ENCODE results near the gene GJB2. TPM values are rescaled to one million over a fixed set of nuclear protein-coding genes. Genes with fewer than 3 reads are reported as not detected.

The GJB2 gene
- total and polyA plus RNA-seq, 2 of the 8 experiments (the other 6 are each of a cell fraction or from before 2014, with no cell fraction given): 0.20 to 0.21 TPM

- TF ChIP-seq, protein P1, sequence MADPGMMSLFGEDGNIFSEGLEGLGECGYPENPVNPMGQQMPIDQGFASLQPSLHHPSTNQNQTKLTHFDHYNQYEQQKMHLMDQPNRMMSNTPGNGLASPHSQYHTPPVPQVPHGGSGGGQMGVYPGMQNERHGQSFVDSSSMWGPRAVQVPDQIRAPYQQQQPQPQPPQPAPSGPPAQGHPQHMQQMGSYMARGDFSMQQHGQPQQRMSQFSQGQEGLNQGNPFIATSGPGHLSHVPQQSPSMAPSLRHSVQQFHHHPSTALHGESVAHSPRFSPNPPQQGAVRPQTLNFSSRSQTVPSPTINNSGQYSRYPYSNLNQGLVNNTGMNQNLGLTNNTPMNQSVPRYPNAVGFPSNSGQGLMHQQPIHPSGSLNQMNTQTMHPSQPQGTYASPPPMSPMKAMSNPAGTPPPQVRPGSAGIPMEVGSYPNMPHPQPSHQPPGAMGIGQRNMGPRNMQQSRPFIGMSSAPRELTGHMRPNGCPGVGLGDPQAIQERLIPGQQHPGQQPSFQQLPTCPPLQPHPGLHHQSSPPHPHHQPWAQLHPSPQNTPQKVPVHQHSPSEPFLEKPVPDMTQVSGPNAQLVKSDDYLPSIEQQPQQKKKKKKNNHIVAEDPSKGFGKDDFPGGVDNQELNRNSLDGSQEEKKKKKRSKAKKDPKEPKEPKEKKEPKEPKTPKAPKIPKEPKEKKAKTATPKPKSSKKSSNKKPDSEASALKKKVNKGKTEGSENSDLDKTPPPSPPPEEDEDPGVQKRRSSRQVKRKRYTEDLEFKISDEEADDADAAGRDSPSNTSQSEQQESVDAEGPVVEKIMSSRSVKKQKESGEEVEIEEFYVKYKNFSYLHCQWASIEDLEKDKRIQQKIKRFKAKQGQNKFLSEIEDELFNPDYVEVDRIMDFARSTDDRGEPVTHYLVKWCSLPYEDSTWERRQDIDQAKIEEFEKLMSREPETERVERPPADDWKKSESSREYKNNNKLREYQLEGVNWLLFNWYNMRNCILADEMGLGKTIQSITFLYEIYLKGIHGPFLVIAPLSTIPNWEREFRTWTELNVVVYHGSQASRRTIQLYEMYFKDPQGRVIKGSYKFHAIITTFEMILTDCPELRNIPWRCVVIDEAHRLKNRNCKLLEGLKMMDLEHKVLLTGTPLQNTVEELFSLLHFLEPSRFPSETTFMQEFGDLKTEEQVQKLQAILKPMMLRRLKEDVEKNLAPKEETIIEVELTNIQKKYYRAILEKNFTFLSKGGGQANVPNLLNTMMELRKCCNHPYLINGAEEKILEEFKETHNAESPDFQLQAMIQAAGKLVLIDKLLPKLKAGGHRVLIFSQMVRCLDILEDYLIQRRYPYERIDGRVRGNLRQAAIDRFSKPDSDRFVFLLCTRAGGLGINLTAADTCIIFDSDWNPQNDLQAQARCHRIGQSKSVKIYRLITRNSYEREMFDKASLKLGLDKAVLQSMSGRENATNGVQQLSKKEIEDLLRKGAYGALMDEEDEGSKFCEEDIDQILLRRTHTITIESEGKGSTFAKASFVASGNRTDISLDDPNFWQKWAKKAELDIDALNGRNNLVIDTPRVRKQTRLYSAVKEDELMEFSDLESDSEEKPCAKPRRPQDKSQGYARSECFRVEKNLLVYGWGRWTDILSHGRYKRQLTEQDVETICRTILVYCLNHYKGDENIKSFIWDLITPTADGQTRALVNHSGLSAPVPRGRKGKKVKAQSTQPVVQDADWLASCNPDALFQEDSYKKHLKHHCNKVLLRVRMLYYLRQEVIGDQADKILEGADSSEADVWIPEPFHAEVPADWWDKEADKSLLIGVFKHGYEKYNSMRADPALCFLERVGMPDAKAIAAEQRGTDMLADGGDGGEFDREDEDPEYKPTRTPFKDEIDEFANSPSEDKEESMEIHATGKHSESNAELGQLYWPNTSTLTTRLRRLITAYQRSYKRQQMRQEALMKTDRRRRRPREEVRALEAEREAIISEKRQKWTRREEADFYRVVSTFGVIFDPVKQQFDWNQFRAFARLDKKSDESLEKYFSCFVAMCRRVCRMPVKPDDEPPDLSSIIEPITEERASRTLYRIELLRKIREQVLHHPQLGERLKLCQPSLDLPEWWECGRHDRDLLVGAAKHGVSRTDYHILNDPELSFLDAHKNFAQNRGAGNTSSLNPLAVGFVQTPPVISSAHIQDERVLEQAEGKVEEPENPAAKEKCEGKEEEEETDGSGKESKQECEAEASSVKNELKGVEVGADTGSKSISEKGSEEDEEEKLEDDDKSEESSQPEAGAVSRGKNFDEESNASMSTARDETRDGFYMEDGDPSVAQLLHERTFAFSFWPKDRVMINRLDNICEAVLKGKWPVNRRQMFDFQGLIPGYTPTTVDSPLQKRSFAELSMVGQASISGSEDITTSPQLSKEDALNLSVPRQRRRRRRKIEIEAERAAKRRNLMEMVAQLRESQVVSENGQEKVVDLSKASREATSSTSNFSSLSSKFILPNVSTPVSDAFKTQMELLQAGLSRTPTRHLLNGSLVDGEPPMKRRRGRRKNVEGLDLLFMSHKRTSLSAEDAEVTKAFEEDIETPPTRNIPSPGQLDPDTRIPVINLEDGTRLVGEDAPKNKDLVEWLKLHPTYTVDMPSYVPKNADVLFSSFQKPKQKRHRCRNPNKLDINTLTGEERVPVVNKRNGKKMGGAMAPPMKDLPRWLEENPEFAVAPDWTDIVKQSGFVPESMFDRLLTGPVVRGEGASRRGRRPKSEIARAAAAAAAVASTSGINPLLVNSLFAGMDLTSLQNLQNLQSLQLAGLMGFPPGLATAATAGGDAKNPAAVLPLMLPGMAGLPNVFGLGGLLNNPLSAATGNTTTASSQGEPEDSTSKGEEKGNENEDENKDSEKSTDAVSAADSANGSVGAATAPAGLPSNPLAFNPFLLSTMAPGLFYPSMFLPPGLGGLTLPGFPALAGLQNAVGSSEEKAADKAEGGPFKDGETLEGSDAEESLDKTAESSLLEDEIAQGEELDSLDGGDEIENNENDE (IDR thresholded peaks at IDR 0.05; ENCODE audit: insufficient replicate concordance, low read length): no peak
- TF ChIP-seq E2F6 (IDR thresholded peaks at IDR 0.05) (no peak), JUN (IDR thresholded peaks at IDR 0.05; ENCODE audit: low read depth, low read length) (no peak), USF2 (IDR thresholded peaks at IDR 0.05; ENCODE audit: low read length) (no peak), TAF7 (optimal IDR thresholded peaks at IDR 0.05; ENCODE audit: borderline replicate concordance, low read depth, low read length) (no peak), SIRT6 (IDR thresholded peaks at IDR 0.05; ENCODE audit: low read length) (no peak), GTF2F1 (IDR thresholded peaks at IDR 0.05; ENCODE audit: borderline replicate concordance, low read depth, low read length) (no peak), KDM1A (IDR thresholded peaks at IDR 0.05; ENCODE audit: borderline replicate concordance, low read length) (no peak), PHF8 (conservative IDR thresholded peaks at IDR 0.05; ENCODE audit: low read depth, low read length) (no peak)
Observed at GRCh38 chr13:20182231-20182846, 10.4 kb downstream of the GJB2 start (continued).
